ENCODE measurements around the gene CFAP73. TPM values are rescaled to one million over a fixed set of nuclear protein-coding genes. Genes with fewer than 3 reads are reported as not detected.

The CFAP73 gene
- total and polyA plus RNA-seq, 4 experiments from 2014 or later = 0.18 TPM; not detected in 3

DNA sequence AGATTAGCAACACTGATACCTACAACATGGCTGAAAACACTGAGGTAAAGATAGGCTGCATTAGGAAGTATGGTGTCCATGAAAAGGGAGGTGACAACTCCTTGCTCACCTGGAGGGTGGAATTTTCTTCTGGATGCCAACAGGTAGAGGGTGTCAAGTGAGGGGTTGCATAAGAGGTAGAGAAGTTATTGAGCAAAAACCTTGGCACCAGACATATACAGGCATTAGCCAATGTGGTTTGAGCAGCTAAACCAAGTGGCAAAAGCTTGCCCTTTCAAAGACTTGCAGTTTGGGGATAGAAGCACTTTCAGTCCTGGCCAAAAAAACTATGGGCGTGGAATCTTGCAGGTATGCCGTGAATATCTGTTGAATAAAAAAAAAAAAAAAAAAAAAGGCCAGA, 39.8 kb downstream of the CFAP73 start:
- Histone ChIP-seq H3K36me3 (ENCODE audit: insufficient read depth, low read length) (peaks cover 14% of the 10 kb centered on the region), H3K27ac (ENCODE audit: low read depth, low read length) (no peak overlapping the region), H3K27me3 (ENCODE audit: insufficient read depth, low read length) (no peaks in the 10 kb centered on the region), H3K4me3 (ENCODE audit: low read length in 2 of 2) (no peak overlapping the region), H3K9me3 (ENCODE audit: control insufficient read depth in 1 of 2, low read length in 2 of 2) (no peaks in the 10 kb centered on the region), H3K4me1 (ENCODE audit: insufficient read depth, low read length) (peaks cover 19% of the 10 kb centered on the region)
- no peaks in the 10 kb centered on the region for H3K27me3 Mint-ChIP-seq
- POLR2A ChIA-PET (ENCODE audit: partially characterized antibody) = interaction anchor here (6.1 kb wide), 1 partner anchor 32 kb away, joined by 55 read pairs; the partner anchor contains the start of gene TPCN1
- H3K9me3 Mint-ChIP-seq = no peaks in the 10 kb centered on the region
- no peak overlapping the region for H3K4me3 Mint-ChIP-seq
- CTCF ChIA-PET (ENCODE audit: partially characterized antibody) = interaction anchor here (0.7 to 1.8 kb wide), 5 partner anchors 10 to 41 kb away, joined by 3 to 7 read pairs (median 5); no protein-coding TSS in a partner anchor
- peaks cover 8 to 35% of the 10 kb centered on the region in 2 donors for H3K36me3 Mint-ChIP-seq
- no peak for DNase-seq
- peak overlapping the region in 5 of 7 donors; percentile 3 to 75 (median 19) for H3K27ac Mint-ChIP-seq
- H3K4me1 Mint-ChIP-seq = peaks cover 21 to 32% (median 24%) of the 10 kb centered on the region in 4 donors
- intact Hi-C loops (cut with micrococcal nuclease) = loop anchor here (5.0 to 10.0 kb wide), 2 partner anchors 212 to 285 kb away; partner anchors contain the start of genes OAS1 and OAS2

GRCh38 chr12:113190761-113191160, 41.2 kb downstream of the CFAP73 start:
- no peak overlapping the region for H3K4me3 ChIP-seq (ENCODE audit: low read length in 2 of 2)
- H3K4me3 Mint-ChIP-seq = no peak overlapping the region
- POLR2A ChIA-PET (ENCODE audit: partially characterized antibody) = interaction anchor here (0.8 kb wide), 1 partner anchor 17 kb away, joined by 3 read pairs; no protein-coding TSS in a partner anchor
- DNase-seq = no peak
- H3K4me1 ChIP-seq (ENCODE audit: insufficient read depth, low read length) = peaks cover 17% of the 10 kb centered on the region
- H3K27ac ChIP-seq (ENCODE audit: low read depth, low read length) = no peak overlapping the region
- H3K36me3 ChIP-seq (ENCODE audit: insufficient read depth, low read length) = peaks cover 14% of the 10 kb centered on the region
- H3K9me3 ChIP-seq (ENCODE audit: control insufficient read depth in 1 of 2, low read length in 2 of 2) = no peaks in the 10 kb centered on the region
- H3K9me3 Mint-ChIP-seq = no peaks in the 10 kb centered on the region
- H3K36me3 Mint-ChIP-seq = peaks cover 8 to 30% of the 10 kb centered on the region in 2 donors
- intact Hi-C loops (cut with micrococcal nuclease) = no loop called here
- peaks cover 18 to 25% (median 22%) of the 10 kb centered on the region in 4 donors for H3K4me1 Mint-ChIP-seq
- H3K27ac Mint-ChIP-seq = peak overlapping the region in 3 of 7 donors; percentile 24 to 41 (median 36)
- no peaks in the 10 kb centered on the region for H3K27me3 Mint-ChIP-seq
- H3K27me3 ChIP-seq (ENCODE audit: insufficient read depth, low read length) = no peaks in the 10 kb centered on the region
- CTCF ChIA-PET (ENCODE audit: partially characterized antibody) = interaction anchor here (0.8 to 1.8 kb wide), 2 partner anchors 13 to 16 kb away, joined by 3 to 7 read pairs; no protein-coding TSS in a partner anchor

DNA sequence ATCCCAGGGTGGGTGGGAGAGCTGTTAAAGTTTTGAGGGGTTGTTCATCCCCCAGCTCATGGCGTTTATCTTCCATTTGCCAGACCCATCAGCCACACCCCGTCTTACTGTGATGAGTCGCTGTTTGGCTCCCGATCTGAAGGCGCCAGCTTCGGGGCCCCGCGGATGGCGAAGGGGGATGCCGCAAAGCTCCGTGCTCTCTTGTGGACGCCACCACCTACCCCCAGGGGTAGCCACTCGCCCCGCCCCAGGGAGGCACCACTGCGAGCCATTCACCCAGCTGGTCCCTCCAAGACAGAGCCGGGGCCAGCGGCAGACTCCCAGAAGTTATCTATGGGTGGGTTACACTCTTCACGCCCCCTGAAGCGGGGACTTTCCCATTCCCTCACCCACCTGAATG, 41.7 kb downstream of the CFAP73 start:
- Mint-ChIP-seq H3K4me1 (peaks cover 16 to 20% (median 19%) of the 10 kb centered on the region in 4 donors), H3K27ac (no peak overlapping the region), H3K9me3 (no peaks in the 10 kb centered on the region), H3K36me3 (peaks cover 8 to 27% of the 10 kb centered on the region in 2 donors), H3K27me3 (no peaks in the 10 kb centered on the region), H3K4me3 (no peak overlapping the region)
- intact Hi-C loops (cut with micrococcal nuclease) = no loop called here
- peaks cover 13% of the 10 kb centered on the region for H3K4me1 ChIP-seq (ENCODE audit: insufficient read depth, low read length)
- CTCF ChIA-PET (ENCODE audit: partially characterized antibody) = interaction anchor here (0.8 kb wide), 1 partner anchor 12 kb away, joined by 3 read pairs; no protein-coding TSS in a partner anchor
- H3K36me3 ChIP-seq (ENCODE audit: insufficient read depth, low read length) = peaks cover 14% of the 10 kb centered on the region
- H3K4me3 ChIP-seq (ENCODE audit: low read length in 2 of 2) = no peak overlapping the region
- no peaks in the 10 kb centered on the region for H3K9me3 ChIP-seq (ENCODE audit: control insufficient read depth in 1 of 2, low read length in 2 of 2)
- no peaks in the 10 kb centered on the region for H3K27me3 ChIP-seq (ENCODE audit: insufficient read depth, low read length)
- POLR2A ChIA-PET (ENCODE audit: partially characterized antibody) = interaction anchor here (0.8 kb wide), 1 partner anchor 17 kb away, joined by 3 read pairs; no protein-coding TSS in a partner anchor
- no peak overlapping the region for H3K27ac ChIP-seq (ENCODE audit: low read depth, low read length)
- no peak for DNase-seq

DNA sequence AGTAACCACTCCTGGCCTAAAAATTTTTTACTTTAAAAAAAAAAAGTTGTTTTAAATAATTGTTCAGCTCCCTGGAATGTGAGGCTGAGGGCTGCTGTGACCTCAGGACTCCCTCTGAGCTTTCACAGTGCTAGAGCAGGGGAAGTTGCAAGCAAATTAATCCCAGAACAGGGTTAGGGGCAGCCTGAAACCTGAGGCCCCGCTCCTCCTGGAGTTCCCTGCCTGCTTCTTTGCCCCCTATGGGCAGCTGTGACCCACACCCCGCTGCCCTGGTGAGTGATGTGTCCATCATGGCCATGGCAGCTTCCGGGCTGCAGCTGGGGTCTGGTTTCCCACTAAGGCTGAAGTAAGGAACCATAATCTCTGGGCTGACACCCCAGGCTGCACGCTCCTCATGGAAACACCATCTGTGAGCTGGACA, 45.5 kb downstream of the CFAP73 start:
- H3K9me3 ChIP-seq (ENCODE audit: control insufficient read depth in 1 of 2, low read length in 2 of 2) = no peaks in the 10 kb centered on the region
- no peaks in the 10 kb centered on the region for H3K4me1 ChIP-seq (ENCODE audit: insufficient read depth, low read length)
- ChIA-PET CTCF (ENCODE audit: partially characterized antibody) (interaction anchor here (1.4 to 4.1 kb wide), 3 partner anchors 21 to 230 kb away, joined by 3 to 28 read pairs (median 11); no protein-coding TSS in a partner anchor), POLR2A (ENCODE audit: partially characterized antibody) (interaction anchor here (1.2 to 2.9 kb wide), 3 partner anchors 10 to 36 kb away, joined by 3 to 14 read pairs (median 4); partner anchors contain the start of genes DDX54 and RITA1)
- Mint-ChIP-seq H3K4me3 (no peak overlapping the region), H3K27ac (no peak overlapping the region), H3K4me1 (peaks cover 0 to 4% (median 4%) of the 10 kb centered on the region in 4 donors), H3K36me3 (peaks cover 3 to 18% of the 10 kb centered on the region in 2 donors), H3K9me3 (no peaks in the 10 kb centered on the region), H3K27me3 (no peaks in the 10 kb centered on the region)
- intact Hi-C loops (cut with micrococcal nuclease) = no loop called here
- H3K27me3 ChIP-seq (ENCODE audit: insufficient read depth, low read length) = no peaks in the 10 kb centered on the region
- H3K36me3 ChIP-seq (ENCODE audit: insufficient read depth, low read length) = peaks cover 14% of the 10 kb centered on the region
- no peak overlapping the region for H3K27ac ChIP-seq (ENCODE audit: low read depth, low read length)
- H3K4me3 ChIP-seq (ENCODE audit: low read length in 2 of 2) = no peak overlapping the region
- DNase-seq = no peak

- Mint-ChIP-seq H3K27me3 (no peaks in the 10 kb centered on the region), H3K9me3 (no peaks in the 10 kb centered on the region), H3K4me3 (no peak overlapping the region), H3K4me1 (peaks cover 0 to 4% (median 4%) of the 10 kb centered on the region in 4 donors), H3K27ac (no peak overlapping the region), H3K36me3 (peaks cover 3 to 15% of the 10 kb centered on the region in 2 donors)
- intact Hi-C loops (cut with micrococcal nuclease) = no loop called here
- Histone ChIP-seq H3K36me3 (ENCODE audit: insufficient read depth, low read length) (peaks cover 14% of the 10 kb centered on the region), H3K27ac (ENCODE audit: low read depth, low read length) (no peak overlapping the region), H3K9me3 (ENCODE audit: control insufficient read depth in 1 of 2, low read length in 2 of 2) (no peaks in the 10 kb centered on the region), H3K4me1 (ENCODE audit: insufficient read depth, low read length) (no peaks in the 10 kb centered on the region), H3K27me3 (ENCODE audit: insufficient read depth, low read length) (no peaks in the 10 kb centered on the region), H3K4me3 (ENCODE audit: low read length in 2 of 2) (no peak overlapping the region)
- no peak for DNase-seq
- CTCF ChIA-PET (ENCODE audit: partially characterized antibody) = interaction anchor here (1.4 to 4.1 kb wide), 3 partner anchors 21 to 229 kb away, joined by 3 to 28 read pairs (median 11); no protein-coding TSS in a partner anchor
- POLR2A ChIA-PET (ENCODE audit: partially characterized antibody) = interaction anchor here (1.2 to 2.9 kb wide), 3 partner anchors 10 to 36 kb away, joined by 3 to 14 read pairs (median 4); partner anchors contain the start of genes DDX54 and RITA1
Measured at GRCh38 chr12:113195598-113195997, 46.1 kb downstream of the CFAP73 start.

GRCh38 chr12:113196582-113196981, 47.1 kb downstream of the CFAP73 start:
- Histone ChIP-seq H3K36me3 (ENCODE audit: insufficient read depth, low read length) (peaks cover 9% of the 10 kb centered on the region), H3K27ac (ENCODE audit: low read depth, low read length) (no peak overlapping the region), H3K27me3 (ENCODE audit: insufficient read depth, low read length) (no peaks in the 10 kb centered on the region), H3K9me3 (ENCODE audit: control insufficient read depth in 1 of 2, low read length in 2 of 2) (no peaks in the 10 kb centered on the region), H3K4me1 (ENCODE audit: insufficient read depth, low read length) (no peaks in the 10 kb centered on the region), H3K4me3 (ENCODE audit: low read length in 2 of 2) (no peak overlapping the region)
- no peak overlapping the region for H3K4me3 Mint-ChIP-seq
- intact Hi-C loops (cut with micrococcal nuclease) = no loop called here
- ChIA-PET CTCF (ENCODE audit: partially characterized antibody) (interaction anchor here (1.0 to 4.1 kb wide), 8 partner anchors 12 to 228 kb away, joined by 3 to 28 read pairs (median 7); partner anchors contain the start of genes SDSL and TPCN1), POLR2A (ENCODE audit: partially characterized antibody) (interaction anchor here (2.9 kb wide), 1 partner anchor 12 kb away, joined by 14 read pairs; no protein-coding TSS in a partner anchor)
- peaks cover 0 to 4% (median 4%) of the 10 kb centered on the region in 4 donors for H3K4me1 Mint-ChIP-seq
- H3K36me3 Mint-ChIP-seq = peaks cover 3 to 10% of the 10 kb centered on the region in 2 donors
- no peaks in the 10 kb centered on the region for H3K27me3 Mint-ChIP-seq
- H3K9me3 Mint-ChIP-seq = no peaks in the 10 kb centered on the region
- no peak overlapping the region for H3K27ac Mint-ChIP-seq
- DNase-seq = no peak

GRCh38 chr12:113196990-113197389, 47.5 kb downstream of the CFAP73 start:
- H3K4me1 Mint-ChIP-seq = peaks cover 0 to 4% (median 4%) of the 10 kb centered on the region in 4 donors
- peaks cover under 1 to 6% of the 10 kb centered on the region in 2 donors for H3K36me3 Mint-ChIP-seq
- Histone ChIP-seq H3K9me3 (ENCODE audit: control insufficient read depth in 1 of 2, low read length in 2 of 2) (no peaks in the 10 kb centered on the region), H3K36me3 (ENCODE audit: insufficient read depth, low read length) (peaks cover 5% of the 10 kb centered on the region), H3K4me1 (ENCODE audit: insufficient read depth, low read length) (no peaks in the 10 kb centered on the region), H3K27ac (ENCODE audit: low read depth, low read length) (no peak overlapping the region), H3K27me3 (ENCODE audit: insufficient read depth, low read length) (no peaks in the 10 kb centered on the region), H3K4me3 (ENCODE audit: low read length in 2 of 2) (no peak overlapping the region)
- no peaks in the 10 kb centered on the region for H3K27me3 Mint-ChIP-seq
- POLR2A ChIA-PET (ENCODE audit: partially characterized antibody) = interaction anchor here (0.6 to 2.9 kb wide), 2 partner anchors 11 to 58 kb away, joined by 4 to 14 read pairs; no protein-coding TSS in a partner anchor
- no peak overlapping the region for H3K4me3 Mint-ChIP-seq
- H3K9me3 Mint-ChIP-seq = no peaks in the 10 kb centered on the region
- CTCF ChIA-PET (ENCODE audit: partially characterized antibody) = interaction anchor here (0.6 to 4.1 kb wide), 18 partner anchors 11 to 655 kb away, joined by 3 to 28 read pairs (median 4); partner anchors contain the start of genes CFAP73, SDSL and TPCN1
- intact Hi-C loops (cut with micrococcal nuclease) = loop anchor here (1.0 kb wide), 1 partner anchor 36 kb away; no protein-coding TSS in a partner anchor
- peak; percentile 59 to 68 (median 62) for DNase-seq
- peak overlapping the region in 2 of 7 donors; percentile 46 to 73 for H3K27ac Mint-ChIP-seq

All from CD4-positive, alpha-beta memory T cell (primary cell).